Renal cortex interstitium (tissue), 3 donors: ENCODE measurements around the gene PCDH12. TPM values are rescaled to one million over a fixed set of nuclear protein-coding genes. Genes with fewer than 3 reads are reported as not detected.

ENCODE experiments used
- polyA plus RNA-seq, 3 donors: library from polyadenylated mRNA; unstranded; fragments of 120-200 nt; gene quantifications; one replicate each; pipeline ENCODE4 v1.2.1, GENCODE V29; 2013; ENCODE audit not compliant: insufficient read length in 3 of 3

The PCDH12 gene
- polyA plus RNA-seq, 3 donors: 14.2 to 17.5 (median 15.5) TPM

Other genes with a start within 250 kb of the PCDH12 start
- 10 to 100 TPM; 18.7 to 26.2 (median 21.0) TPM for gene PCDH1, start 79.8 kb downstream of the PCDH12 start, polyA plus RNA-seq
- gene DELE1, start 34.3 kb downstream of the PCDH12 start, polyA plus RNA-seq: 100 to 1,000 TPM in 1 of 3 donors, 10 to 100 TPM in 2; 93.5 to 123 (median 95.6) TPM
- gene RNF14, start 10.9 kb upstream of the PCDH12 start, polyA plus RNA-seq: 10 to 100 TPM; 54.4 to 64.2 (median 55.8) TPM
- gene GNPDA1, start 54.8 kb upstream of the PCDH12 start, polyA plus RNA-seq: 10 to 100 TPM; 58.0 to 70.5 (median 63.0) TPM
- gene NDFIP1, start 150.6 kb upstream of the PCDH12 start, polyA plus RNA-seq: 100 to 1,000 TPM; 121 to 142 (median 123) TPM